GM19238 (cell line): ENCODE measurements around the gene TMEM81.
A peak's percentile ranks its signal among the peaks of the same experiment; 100 is the strongest.

ENCODE experiments used
- DNase-seq: peaks from one replicate; pipeline ENCODE4 v3.0.0; 2011; ENCODE audit warnings: low spot score; ENCODE audit not compliant: insufficient read length

TMEM81 gene

GRCh38 chr1:205076245-205076761 lies 8.0 kb downstream of the TMEM81 start:
- DNase-seq, result no peak

GRCh38 chr1:205075642-205076155 lies 8.6 kb downstream of the TMEM81 start:
- DNase-seq, result no peak

DNA sequence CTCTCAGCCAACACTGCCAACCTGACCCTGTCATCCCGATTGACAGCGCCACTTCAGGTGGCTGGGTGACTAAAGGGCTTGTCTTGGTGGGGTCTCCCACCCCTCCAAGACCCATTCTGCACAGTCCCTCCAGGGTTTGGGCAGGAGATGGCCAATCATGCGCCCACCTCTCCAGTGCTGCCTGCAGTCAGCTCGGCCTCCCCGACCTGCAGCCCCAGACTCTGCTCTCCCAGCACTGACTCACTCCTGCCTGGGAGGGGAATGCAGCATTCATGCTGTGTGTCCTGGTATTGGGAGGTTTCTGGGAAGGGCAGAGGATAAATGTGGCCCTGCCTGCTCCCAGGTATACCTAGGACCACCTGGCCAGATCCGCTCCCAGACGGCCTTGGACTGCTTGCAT lies 9.7 kb downstream of the TMEM81 start:
- no peak for DNase-seq

DNA sequence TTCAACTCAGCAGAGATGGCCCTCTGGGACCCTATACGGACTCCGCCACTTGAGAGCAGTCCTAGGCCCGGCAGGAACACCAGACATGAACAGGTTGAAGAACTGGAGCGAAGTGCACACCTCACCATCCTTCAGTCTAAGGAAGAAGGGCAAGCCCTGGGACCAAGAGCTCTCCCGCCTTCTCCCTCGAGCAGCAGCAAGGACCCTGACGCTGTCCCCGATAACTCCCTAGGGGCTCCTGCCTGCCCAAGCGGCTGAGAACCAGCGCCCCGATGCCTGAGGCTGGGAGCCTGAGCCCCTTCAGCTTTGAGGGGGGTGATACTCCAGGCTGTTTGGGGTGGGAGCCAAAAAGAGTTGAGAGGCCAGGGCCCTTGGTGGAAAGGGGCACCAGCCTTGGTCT lies 10.2 kb downstream of the TMEM81 start:
- DNase-seq, result no peak

DNA sequence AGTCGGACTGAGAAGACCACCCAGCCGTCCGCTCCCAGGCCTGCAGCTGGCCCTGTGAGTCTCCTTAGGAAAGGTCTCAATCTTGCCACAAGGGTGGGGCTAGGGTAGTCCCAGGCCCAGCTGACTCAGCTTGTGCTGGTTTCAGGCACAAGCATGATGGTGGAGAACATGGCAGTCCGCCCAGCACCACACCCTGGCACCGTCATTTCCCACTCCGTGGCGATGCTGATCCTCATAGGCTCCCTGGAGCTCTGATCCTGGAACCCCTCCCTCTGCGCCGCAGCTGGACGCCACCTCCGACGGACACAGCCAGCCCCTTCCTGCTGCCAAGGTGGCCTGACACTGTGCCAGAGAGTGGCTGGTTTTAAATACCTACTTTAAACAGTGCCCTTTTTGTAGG lies 10.7 kb downstream of the TMEM81 start:
- DNase-seq, result no peak

DNA sequence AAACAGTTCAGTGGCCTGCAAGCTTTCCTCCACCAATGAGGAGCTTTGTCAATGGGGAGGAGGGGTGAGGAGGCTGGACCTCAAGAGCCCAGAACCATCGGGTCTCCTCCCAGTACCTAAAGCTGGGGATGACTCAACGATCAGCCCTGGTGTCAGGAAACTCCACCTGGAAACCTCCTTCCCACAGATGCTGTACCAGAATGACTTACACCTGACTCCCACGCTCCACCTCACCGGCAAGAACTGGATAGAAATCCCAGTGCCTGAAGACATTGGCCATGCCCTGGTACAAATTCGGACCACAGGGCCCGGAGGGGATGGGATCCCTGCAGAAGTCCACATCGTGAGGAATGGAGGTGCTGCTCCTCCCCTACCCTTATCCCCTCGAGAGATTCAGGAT lies 11.4 kb downstream of the TMEM81 start:
- no peak for DNase-seq

GRCh38 chr1:205072286-205072685 lies 12.0 kb downstream of the TMEM81 start:
- DNase-seq, result no peak

DNA sequence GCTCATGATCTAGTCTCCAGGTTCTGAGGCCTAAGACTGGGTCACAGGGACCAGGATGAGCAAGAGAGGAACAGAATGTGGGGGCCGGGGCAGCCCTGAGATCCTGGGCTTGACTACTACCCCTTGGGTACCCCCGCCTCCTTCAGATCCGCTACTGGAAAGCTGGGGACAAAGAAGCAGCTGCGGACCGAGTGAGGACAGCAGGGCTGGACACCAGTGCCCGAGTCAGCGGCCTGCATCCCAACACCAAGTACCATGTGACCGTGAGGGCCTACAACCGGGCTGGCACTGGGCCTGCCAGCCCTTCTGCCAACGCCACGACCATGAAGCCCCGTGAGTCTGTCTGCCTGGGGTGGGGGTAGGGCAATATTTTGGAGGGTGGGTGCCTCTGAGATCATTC lies 12.5 kb downstream of the TMEM81 start:
- no peak for DNase-seq

DNA sequence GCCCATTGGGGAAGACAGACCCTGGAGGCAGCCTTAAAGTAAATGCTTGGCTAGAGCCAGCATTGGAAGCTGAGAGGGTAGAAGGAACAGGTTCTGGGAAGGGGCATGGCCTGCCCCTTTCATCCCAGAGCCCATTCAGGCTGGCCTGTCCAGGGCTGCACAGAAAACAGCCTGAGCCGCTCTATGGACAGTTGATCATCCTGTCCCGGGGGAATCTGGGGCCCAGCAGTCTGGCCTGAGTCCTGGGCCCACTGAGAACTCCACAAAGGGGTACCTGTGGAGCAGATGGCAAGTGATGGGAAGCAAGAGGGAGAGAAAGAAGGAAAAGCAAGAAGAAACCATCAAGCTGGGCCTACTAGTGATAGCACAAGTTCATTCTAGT lies 13.2 kb downstream of the TMEM81 start:
- no peak for DNase-seq

DNA sequence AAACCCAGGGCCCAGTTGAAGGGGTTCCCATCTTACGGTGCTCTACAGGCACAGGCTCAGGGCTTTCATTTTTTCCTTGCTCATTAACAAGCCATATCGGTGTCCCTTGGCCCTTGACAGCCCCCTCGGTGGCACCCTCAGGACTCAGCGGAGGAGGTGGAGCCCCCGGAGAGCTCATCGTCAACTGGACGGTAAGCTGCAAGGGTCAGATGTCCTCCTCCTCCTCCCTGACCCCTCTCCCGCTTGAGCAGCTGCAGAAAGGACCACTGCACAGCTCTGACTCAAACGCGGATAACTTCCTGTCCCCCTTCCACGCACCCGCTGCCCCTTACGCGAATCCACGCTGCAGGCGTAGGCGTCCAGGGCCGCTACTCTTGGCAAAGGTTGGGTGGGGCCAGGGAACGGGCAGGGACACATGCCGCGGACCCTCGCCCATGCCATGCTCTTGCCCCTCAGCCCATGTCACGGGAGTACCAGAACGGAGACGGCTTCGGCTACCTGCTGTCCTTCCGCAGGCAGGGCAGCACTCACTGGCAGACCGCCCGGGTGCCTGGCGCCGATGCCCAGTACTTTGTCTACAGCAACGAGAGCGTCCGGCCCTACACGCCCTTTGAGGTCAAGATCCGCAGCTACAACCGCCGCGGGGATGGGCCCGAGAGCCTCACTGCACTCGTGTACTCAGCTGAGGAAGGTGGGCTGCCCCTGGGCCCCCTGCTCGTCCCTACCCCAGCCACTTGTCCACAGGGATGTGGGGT lies 14.7 kb downstream of the TMEM81 start:
- no peak for DNase-seq

DNA sequence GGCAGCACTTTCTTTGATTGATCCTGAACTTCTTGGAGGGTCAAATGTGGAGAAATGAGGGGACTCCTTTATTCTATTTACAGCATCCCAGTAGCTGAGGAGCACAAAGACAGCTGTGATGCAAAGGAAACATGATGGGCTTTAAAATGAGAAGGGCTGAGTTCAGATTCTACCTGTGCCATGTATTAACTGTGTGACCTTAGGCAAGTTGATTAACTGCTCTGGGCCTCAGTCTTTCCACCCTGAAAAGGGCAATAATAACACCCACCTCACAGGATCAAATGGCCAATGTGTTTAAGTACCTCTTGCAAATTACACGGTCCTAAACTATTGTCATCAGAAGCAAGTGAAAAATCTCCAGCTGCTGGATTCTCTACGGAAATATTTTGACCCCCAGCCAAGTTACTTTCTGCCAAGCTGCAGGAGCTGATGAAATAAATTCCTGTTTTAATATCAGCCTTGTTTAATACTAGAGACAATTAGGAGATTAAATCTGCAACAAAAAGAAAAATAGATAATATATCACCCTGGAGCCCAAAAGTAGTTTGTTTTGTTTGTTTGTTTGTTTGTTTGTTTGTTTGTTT lies 15.7 kb downstream of the TMEM81 start:
- DNase-seq, result no peak

DNA sequence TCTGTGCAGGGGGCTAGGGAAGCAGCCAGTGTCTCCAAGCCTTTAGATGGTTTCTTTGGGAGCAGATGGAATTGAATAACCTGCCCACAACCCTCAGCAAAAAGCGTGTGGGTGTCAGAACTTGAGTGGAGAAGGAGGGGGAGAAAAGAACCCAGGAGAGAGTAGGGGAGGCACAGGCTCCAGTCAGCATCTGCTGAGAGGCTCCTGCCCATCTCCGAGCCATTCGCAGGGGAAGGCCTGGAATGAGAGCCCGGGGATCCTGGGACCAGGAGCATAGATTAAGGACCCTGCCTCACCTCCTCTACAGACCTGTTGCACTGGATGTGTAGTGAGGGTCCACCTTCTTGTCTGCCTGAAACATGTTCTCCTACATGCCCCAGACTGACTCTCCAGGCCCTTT lies 16.3 kb downstream of the TMEM81 start:
- no peak for DNase-seq

DNA sequence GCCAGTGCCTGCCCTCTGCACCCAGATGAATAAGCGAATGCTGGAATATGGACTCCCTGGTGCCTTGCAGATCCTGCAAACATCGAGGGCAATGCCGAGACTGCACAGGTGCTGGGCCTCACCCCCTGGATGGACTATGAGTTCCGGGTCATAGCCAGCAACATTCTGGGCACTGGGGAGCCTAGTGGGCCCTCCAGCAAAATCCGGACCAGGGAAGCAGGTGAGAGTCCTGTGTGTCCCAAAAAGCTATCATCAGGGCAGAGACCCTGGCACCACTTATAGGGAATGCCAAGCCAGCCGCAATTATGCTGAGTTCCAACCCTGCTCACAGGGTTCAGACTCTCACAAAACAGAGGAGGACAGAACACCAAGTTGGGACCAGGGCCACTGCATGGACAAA lies 17.2 kb downstream of the TMEM81 start:
- no peak for DNase-seq

DNA sequence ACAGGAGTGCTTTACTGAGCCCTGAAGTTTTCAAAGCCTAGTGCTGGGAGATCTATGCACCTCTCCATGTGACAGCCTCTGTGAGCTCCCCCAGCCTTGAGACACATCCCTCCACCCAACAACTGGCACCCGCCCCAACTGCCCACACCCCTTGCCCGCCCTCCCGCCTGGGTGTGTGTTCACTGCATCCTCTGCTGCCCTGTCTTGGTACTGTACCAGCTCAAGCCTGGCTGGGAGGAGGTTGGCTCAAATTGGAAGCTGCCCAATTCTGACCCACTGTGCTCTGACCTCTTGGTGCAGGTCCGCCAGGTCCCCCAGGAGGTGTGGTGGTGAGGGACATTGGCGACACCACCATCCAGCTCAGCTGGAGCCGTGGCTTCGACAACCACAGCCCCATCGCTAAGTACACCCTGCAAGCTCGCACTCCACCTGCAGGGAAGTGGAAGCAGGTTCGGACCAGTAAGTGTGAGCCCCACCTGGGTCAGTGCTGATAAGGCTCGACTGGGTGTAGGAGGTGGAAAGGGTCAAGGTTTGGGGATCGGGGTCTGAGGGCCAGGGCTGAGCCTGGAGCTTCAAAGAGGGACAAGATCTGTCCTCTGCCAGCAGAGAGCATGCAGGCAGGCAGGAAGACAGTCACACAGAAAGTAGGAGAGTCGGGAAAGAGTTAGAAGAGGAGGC lies 18.0 kb downstream of the TMEM81 start:
- no peak for DNase-seq

DNA sequence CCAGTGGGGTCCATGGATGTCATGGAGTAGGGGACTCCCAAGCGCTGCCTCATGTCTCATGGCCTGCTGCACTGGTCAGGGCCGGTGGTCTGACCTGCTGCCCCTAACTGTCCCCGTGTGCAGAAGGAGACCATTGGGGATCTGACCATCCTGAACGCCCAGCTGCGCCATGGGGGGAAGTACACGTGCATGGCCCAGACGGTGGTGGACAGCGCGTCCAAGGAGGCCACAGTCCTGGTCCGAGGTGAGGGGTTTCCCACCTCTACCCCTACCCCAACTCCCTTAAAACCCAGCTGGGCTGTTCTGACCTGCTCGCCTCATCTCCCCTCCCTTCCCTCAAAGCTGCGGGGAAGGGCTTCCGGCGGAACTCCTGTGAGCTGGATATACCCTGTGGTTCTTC lies 18.6 kb downstream of the TMEM81 start:
- no peak for DNase-seq

DNA sequence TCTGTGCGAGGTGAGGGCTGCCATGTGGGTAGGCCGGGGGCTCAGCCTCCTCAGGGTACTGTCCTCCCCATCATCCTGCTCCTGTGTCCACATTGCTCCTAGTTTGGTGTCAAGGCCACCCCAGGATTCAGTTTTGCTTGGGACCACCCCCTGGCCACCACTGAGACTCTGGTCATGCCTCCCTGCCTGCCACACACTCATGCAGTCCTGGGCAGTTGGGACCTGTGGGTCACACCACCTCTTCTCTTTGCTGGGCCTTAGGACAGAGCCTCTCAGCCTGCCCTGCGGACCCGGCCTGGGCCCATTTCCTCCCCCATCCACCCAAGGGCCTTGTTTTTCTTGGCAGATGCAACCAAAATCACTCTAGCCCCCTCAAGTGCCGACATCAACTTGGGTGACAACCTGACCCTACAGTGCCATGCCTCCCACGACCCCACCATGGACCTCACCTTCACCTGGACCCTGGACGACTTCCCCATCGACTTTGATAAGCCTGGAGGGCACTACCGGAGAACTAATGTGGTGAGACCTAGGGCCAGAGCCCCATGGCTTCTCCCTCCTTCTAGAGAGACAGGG lies 19.4 kb downstream of the TMEM81 start:
- DNase-seq, result no peak

DNA sequence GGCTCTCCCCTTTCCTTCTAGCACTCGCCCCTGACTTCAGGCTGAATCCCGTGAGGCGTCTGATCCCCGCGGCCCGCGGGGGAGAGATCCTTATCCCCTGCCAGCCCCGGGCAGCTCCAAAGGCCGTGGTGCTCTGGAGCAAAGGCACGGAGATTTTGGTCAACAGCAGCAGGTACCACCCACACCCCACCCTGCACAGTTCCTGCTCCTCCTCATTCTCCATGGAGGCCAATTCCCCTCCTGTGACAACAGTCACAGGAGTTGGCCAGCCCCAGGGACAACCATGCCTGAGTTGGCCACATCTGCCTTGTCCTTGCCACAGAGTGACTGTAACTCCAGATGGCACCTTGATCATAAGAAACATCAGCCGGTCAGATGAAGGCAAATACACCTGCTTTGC lies 20.0 kb downstream of the TMEM81 start:
- DNase-seq, result no peak

GRCh38 chr1:205062895-205063294 lies 21.4 kb downstream of the TMEM81 start:
- no peak for DNase-seq

GRCh38 chr1:205062319-205062718 lies 21.9 kb downstream of the TMEM81 start:
- no peak for DNase-seq

GRCh38 chr1:205061665-205062069 lies 22.6 kb downstream of the TMEM81 start:
- DNase-seq, result peak; percentile 70

DNA sequence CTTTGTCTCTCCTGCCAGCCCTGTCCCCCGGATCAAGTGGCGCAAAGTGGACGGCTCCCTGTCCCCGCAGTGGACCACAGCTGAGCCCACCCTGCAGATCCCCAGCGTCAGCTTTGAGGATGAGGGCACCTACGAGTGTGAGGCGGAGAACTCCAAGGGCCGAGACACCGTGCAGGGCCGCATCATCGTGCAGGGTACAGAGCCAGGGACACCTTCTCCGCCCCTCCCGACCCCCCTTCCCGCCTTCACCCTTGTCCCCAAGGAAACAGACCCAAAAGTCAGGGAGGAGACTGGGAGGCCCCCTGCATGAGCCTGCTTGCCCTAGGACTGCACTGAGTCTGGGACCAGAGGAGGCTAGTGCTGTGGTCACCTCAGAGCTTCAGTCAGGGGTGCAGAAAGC lies 23.0 kb downstream of the TMEM81 start:
- DNase-seq, result no peak

- DNase-seq, result no peak
Observed at GRCh38 chr1:205060746-205061145, 23.5 kb downstream of the TMEM81 start.
